Tibial nerve (tissue), 4 donors: ENCODE data around the gene AXIN1. TPM values are rescaled to one million over a fixed set of nuclear protein-coding genes. Genes with fewer than 3 reads are reported as not detected.
"Not testable (repeated sequence)": the region's sequence is repeated elsewhere in the genome, so short reads cannot be mapped to it uniquely, and the experiment has no call there.

Experiments used
- DNase-seq, 2 donors: peaks; one replicate each; pipeline ENCODE4 v3.0.0-alpha.2; 2019; ENCODE audit warnings: low spot score in 2 of 2
- H3K27ac ChIP-seq, 4 donors: fragments of 200-600 bp; sonication (generic) in 3 of 4; one replicate each; pipeline ENCODE4 v1.5.1; 2017 to 2019; ENCODE audit warnings: mild to moderate bottlenecking in 1 of 4
- H3K27me3 ChIP-seq, 2 donors: fragments of 200-600 bp; sonication (generic) in 1 of 2; one replicate each; pipeline versions ENCODE4 v1.5.1 to v1.6.0; 2017 to 2019
- H3K36me3 ChIP-seq, 3 donors: fragments of 200-600 bp; sonication (generic); one replicate each; pipeline ENCODE4 v1.5.1; 2018 to 2019
- H3K4me1 ChIP-seq, 4 donors: fragments of 200-600 bp; sonication (generic) in 3 of 4; one replicate each; pipeline ENCODE4 v1.5.1; 2017 to 2019
- H3K4me3 ChIP-seq, 4 donors: fragments of 200-600 bp; sonication (generic) in 3 of 4; one replicate each; pipeline ENCODE4 v1.5.1; 2017 to 2019; ENCODE audit warnings: mild to moderate bottlenecking in 1 of 4, moderate library complexity in 1 of 4
- H3K9me3 ChIP-seq, 4 donors: fragments of 200-600 bp; sonication (generic) in 3 of 4; one replicate each; pipeline ENCODE4 v1.5.1; 2017 to 2019
- EP300 ChIP-seq, 2 donors: sonication (generic); formaldehyde crosslinking; IDR thresholded peaks; one replicate each; pipeline ENCODE4 v1.6.1; 2017; ENCODE audit warnings: antibody characterized with exemption in 2 of 2, mild to moderate bottlenecking in 1 of 2
- POLR2A ChIP-seq, 2 donors: fragments of 450-650 bp; IDR thresholded peaks; one replicate each; pipeline ENCODE4 v1.6.1; 2017; ENCODE audit warnings: antibody characterized with exemption in 2 of 2, mild to moderate bottlenecking in 2 of 2, moderate library complexity in 2 of 2
- WGBS, 2 donors: methylation state at CpG; one replicate each; pipeline ENCODE4 v1.1.5; 2018; 5-methylcytosine and 5-hydroxymethylcytosine counted together
- total RNA-seq, 4 donors: library from RNA; depleted of rRNA; stranded (reverse); fragments of >200 nt; gene quantifications; one replicate each; pipeline ENCODE4 v1.1.0, GENCODE V29; 2016
- TF ChIP-seq, protein P1 (sequence below), 5 experiments: fragments of 200-600 bp in 3 of 5; fragments of 450-650 bp in 2 of 5; sonication (generic) in 3 of 5; IDR thresholded peaks; one replicate each; pipeline ENCODE4 v1.5.1; 2016 to 2019; ENCODE audit warnings: antibody characterized with exemption in 5 of 5, mild to moderate bottlenecking in 3 of 5, moderate library complexity in 2 of 5

AXIN1 gene
- total RNA-seq, 4 donors from 2014 or later = 23.4 to 37.1 (median 25.0) TPM

DNA sequence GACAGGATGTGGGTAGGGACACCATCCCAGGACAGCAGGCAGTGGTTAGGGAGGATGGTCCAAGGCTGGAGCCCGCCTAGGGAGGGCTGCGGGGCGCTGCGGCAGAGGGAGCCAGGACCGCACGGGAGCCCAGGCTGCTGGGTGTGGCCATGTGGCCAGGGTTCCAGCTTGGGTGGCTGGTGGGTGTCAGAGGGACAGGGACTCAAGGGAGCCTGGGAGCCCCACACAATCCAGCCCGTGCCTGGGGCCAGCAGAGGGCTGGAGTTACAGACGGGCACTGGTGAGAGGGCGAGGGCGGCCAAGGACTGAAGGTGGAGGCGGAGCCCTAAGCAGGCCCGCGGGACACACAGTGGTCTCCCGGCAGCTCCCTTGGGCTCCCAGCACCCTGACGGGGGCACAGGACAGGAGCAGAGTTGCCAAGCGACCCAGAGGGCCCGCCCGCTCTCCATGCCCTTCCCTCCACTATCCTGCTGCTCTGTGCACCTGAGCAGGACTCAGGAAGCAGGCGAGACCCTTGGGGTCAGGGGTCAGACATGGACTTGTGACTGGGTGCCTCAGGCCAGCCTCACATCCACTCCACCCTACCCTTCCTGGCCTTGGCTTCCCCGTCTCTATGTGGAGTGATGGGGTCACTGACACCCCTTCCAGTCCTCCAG is 10.7 kb upstream of the AXIN1 start:
- TF ChIP-seq, protein P1, sequence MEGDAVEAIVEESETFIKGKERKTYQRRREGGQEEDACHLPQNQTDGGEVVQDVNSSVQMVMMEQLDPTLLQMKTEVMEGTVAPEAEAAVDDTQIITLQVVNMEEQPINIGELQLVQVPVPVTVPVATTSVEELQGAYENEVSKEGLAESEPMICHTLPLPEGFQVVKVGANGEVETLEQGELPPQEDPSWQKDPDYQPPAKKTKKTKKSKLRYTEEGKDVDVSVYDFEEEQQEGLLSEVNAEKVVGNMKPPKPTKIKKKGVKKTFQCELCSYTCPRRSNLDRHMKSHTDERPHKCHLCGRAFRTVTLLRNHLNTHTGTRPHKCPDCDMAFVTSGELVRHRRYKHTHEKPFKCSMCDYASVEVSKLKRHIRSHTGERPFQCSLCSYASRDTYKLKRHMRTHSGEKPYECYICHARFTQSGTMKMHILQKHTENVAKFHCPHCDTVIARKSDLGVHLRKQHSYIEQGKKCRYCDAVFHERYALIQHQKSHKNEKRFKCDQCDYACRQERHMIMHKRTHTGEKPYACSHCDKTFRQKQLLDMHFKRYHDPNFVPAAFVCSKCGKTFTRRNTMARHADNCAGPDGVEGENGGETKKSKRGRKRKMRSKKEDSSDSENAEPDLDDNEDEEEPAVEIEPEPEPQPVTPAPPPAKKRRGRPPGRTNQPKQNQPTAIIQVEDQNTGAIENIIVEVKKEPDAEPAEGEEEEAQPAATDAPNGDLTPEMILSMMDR (IDR thresholded peaks at IDR 0.05) = no peak
- TF ChIP-seq EP300 (IDR thresholded peaks at IDR 0.05) (no peak), POLR2A (IDR thresholded peaks at IDR 0.05) (no peak)
- Histone ChIP-seq H3K36me3 (peaks cover 4 to 24% (median 6%) of the 10 kb centered on the region in 3 donors), H3K27ac (no peak overlapping the region), H3K27me3 (peaks cover 0 to 23% of the 10 kb centered on the region in 2 donors), H3K4me1 (peaks cover 0 to 3% (median 2%) of the 10 kb centered on the region in 4 donors), H3K4me3 (no peak overlapping the region), H3K9me3 (no peaks in the 10 kb centered on the region)
- DNase-seq = no peak
- 38 to 61% methylated on average over 14 to 20 of the region's 20 CpGs for WGBS, 2 donors

DNA sequence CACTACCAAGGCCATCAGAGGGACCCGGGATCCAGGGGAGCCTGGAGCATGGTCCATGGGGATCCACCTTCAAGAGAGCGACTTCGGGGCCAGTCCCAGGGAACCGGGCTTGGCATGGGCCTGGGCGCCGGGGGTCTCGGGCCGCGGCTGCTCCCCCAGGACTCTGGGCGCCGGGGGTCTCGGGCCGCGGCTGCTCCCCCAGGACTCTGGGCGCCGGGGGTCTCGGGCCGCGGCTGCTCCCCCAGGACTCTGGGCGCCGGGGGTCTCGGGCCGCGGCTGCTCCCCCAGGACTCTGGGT is 10.1 kb upstream of the AXIN1 start:
- not testable (repeated sequence) for DNase-seq, H3K4me3 ChIP-seq
- 70 to 100% methylated on average over 1 to 7 of the region's 24 CpGs for WGBS, 2 donors

DNA sequence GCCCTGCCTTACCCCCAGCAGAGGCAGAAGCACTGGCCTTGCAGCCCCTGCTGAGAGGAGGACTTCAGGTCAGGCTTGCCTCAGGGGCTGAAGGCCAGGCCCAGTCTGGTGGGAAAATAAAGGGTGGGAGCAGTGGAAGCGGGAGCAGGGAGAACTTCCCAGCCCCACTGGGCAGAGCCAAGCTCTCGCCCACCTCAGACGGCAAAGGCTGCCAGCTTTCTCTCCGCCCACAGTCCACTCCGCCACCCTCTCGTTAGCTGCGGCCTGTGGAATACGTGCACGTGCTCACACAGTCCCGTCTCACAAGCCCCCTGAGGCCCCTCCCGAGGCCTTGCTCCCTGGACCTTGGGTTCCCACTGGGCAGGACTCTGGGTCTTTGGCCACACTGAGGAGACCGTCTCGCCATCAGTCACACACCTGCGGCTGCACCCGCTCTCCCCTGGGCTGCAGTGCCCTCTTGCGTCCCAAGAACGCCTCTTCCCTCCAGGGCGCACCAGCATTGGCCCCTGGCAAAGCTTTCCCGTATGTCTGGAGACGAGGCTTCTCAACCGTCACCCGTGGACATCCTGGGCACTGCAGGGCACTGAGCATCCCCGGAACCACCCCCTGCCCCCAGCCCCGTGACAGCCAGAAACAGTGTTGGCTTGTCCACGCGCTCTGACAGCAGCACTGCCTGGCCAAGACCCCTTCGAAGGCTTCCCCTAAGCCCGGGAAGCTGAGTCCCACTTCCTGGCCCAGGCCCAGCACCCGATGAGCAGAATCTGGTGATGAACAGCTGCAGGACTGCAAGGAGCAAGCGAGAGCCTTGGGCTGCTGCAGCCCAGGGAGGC is 9.6 kb upstream of the AXIN1 start:
- Histone ChIP-seq H3K27me3 (peaks cover 0 to 23% of the 10 kb centered on the region in 2 donors), H3K4me3 (no peak overlapping the region), H3K27ac (no peak overlapping the region), H3K4me1 (peaks cover 0 to 3% (median 2%) of the 10 kb centered on the region in 4 donors), H3K9me3 (no peaks in the 10 kb centered on the region), H3K36me3 (peaks cover 0 to 12% (median 0%) of the 10 kb centered on the region in 3 donors)
- WGBS, 2 donors = 23 to 26% methylated on average over 17 to 29 of the region's 30 CpGs
- no peak for TF ChIP-seq EP300 (IDR thresholded peaks at IDR 0.05)
- TF ChIP-seq, protein P1 (IDR thresholded peaks at IDR 0.05) = peak; percentile 56 to 76 (median 62)
- peak in 1 of 2 donors; percentile 55 for DNase-seq

More for the DNA sequence above, 10.1 kb upstream of the AXIN1 start:
- H3K9me3 ChIP-seq, H3K4me1 ChIP-seq, H3K27ac ChIP-seq: not testable (repeated sequence)
- Histone ChIP-seq H3K36me3 (peaks cover under 1 to 18% (median 2%) of the 10 kb centered on the region in 3 donors), H3K27me3 (peaks cover 0 to 23% of the 10 kb centered on the region in 2 donors)

DNA sequence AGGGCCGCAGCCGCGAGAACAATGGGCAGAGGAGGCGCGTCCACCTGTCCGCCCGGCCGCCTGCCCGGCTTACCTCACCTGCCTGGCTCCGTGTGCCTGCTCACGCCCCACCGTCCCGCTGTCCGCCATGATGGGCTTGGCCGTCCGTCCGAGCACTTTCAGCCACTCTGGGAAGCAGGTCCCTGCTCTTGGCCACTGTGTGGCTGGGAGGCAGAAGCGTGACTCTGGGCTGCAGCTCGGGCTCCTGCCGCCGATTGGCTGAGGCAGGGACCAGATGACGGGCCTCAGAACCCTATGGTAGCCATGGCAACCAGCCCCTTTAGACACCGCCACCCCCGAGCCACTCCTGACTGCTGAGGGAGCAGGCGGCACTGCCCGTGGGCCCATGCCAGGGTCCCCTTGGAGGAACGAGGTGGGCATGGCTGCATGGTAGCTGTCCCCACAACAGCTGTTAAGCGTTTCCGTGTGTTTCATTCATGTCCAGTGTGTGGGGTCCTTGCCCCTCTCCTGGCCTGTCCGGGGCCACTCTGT is 8.9 kb upstream of the AXIN1 start:
- 78 to 81% methylated on average over 14 to 30 of the region's 30 CpGs for WGBS, 2 donors
- Histone ChIP-seq H3K9me3 (no peaks in the 10 kb centered on the region), H3K36me3 (peaks cover 0 to 6% (median 0%) of the 10 kb centered on the region in 3 donors), H3K4me1 (peaks cover 0 to 3% (median 2%) of the 10 kb centered on the region in 4 donors), H3K27ac (no peak overlapping the region), H3K27me3 (peaks cover 0 to 23% of the 10 kb centered on the region in 2 donors), H3K4me3 (no peak overlapping the region)
- DNase-seq = no peak
- TF ChIP-seq EP300 (IDR thresholded peaks at IDR 0.05) (no peak), POLR2A (IDR thresholded peaks at IDR 0.05) (no peak)
- TF ChIP-seq, protein P1 (IDR thresholded peaks at IDR 0.05) = no peak

- H3K4me3 ChIP-seq = no peak overlapping the region
- WGBS, 2 donors = 91 to 93% methylated on average over 42 to 47 of the region's 47 CpGs
- no peak overlapping the region for H3K27ac ChIP-seq
- peaks cover 0 to 23% of the 10 kb centered on the region in 2 donors for H3K27me3 ChIP-seq
- no peaks in the 10 kb centered on the region for H3K9me3 ChIP-seq
- no peak for DNase-seq
- peaks cover 0 to 3% (median 2%) of the 10 kb centered on the region in 4 donors for H3K4me1 ChIP-seq
- TF ChIP-seq, protein P1 (IDR thresholded peaks at IDR 0.05) = no peak
- TF ChIP-seq EP300 (IDR thresholded peaks at IDR 0.05) (no peak), POLR2A (IDR thresholded peaks at IDR 0.05) (no peak)
- no peaks in the 10 kb centered on the region for H3K36me3 ChIP-seq
These were observed 8.3 kb upstream of the AXIN1 start for GRCh38 chr16:360698-361336.
